ENCODE data around the gene TANC1. TPM values are rescaled to one million over a fixed set of nuclear protein-coding genes. Genes with fewer than 3 reads are reported as not detected.

TANC1 gene
- total RNA-seq, 3 donors from 2014 or later = 0.33 to 0.40 (median 0.34) TPM

DNA sequence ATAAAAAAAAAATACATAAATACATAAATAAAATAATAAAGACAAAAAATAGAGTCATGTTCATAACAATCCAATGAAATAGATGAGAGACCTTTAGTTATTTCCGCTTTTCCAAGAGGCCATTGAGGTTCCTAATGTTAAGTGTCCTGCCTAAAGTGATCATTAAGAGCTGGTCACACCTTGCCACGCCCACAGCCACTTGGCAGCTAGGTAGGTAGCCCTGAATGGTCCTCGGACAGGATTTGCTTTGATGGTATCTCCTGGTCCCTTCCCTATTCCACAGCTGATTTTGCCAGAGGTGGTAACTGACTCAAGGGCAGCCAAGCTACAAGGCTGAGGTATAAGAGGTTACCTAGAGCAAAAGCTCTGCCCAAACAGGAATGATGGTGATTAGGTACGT lies 24.5 kb upstream of the TANC1 start:
- no peaks in the 10 kb centered on the region for H3K9me3 Mint-ChIP-seq
- no peak for DNase-seq
- ATAC-seq = no peak
- no peaks in the 10 kb centered on the region for H3K36me3 Mint-ChIP-seq (ENCODE audit: insufficient read depth)
- no peak overlapping the region for H3K4me3 Mint-ChIP-seq
- no peaks in the 10 kb centered on the region for H3K4me1 Mint-ChIP-seq (ENCODE audit: low read depth)
- no peaks in the 10 kb centered on the region for H3K27me3 Mint-ChIP-seq (ENCODE audit: low read depth)

DNA sequence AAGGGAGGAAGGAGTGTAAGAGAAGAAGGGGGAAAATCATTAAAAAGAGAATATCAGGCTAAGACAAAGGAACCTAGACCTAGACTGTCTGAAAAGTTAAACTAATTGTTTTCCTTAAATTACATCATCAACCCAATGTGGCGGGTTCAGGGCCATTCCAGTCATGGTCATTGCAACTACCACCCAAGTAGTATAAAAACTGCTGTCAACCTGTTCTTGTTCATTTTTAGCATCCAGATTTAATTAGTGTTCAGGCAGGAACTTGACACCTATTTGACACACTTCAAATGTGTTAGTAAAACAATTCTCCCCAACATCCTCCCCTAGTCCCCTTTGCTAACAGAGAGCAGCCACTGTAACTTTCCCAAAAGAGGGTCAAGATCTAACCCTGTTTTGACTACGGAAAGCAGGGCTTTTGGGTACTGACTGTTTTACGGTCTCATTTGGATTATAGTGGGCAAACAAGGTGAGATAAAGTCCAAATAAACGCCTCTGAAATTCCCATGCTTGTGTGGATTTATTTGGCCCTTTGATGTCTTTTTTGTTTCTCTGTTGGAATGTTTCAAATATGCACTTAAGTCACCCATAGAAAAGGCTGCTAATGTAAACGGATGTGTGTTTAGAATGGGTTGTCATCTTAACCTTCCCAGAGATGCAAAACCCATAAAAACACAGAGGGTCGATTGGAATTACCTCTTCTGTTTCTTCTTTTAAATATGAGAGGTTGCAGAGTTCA lies 19.3 kb upstream of the TANC1 start:
- no peaks in the 10 kb centered on the region for H3K9me3 Mint-ChIP-seq
- no peaks in the 10 kb centered on the region for H3K36me3 Mint-ChIP-seq (ENCODE audit: insufficient read depth)
- DNase-seq (no peak), ATAC-seq (no peak)
- peaks cover 4% of the 10 kb centered on the region for H3K4me1 Mint-ChIP-seq (ENCODE audit: low read depth)
- H3K4me3 Mint-ChIP-seq = no peak overlapping the region
- no peaks in the 10 kb centered on the region for H3K27me3 Mint-ChIP-seq (ENCODE audit: low read depth)

DNA sequence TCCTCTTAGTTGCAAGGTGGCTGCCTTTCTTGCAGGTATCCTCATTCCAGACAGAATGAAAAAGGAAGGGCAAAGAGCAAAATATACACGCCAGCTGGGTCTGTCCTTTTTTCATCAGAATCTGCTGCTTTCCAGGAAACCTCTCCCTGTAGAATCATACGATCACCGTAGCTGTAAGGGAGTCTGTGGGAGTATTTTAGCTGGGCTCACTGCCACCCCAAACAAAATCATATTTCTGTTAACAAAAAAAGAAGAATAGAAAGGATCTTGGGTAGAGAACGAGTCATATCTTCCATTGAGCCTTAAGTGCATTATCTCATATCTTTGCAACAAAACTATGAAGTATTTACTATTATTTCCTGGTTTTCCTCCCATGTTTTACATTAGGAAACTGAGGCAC lies 15.0 kb upstream of the TANC1 start:
- H3K4me1 Mint-ChIP-seq (ENCODE audit: low read depth) = peaks cover 4% of the 10 kb centered on the region
- no peak overlapping the region for H3K4me3 Mint-ChIP-seq
- no peaks in the 10 kb centered on the region for H3K36me3 Mint-ChIP-seq (ENCODE audit: insufficient read depth)
- ATAC-seq = no peak
- DNase-seq = no peak
- H3K9me3 Mint-ChIP-seq = no peaks in the 10 kb centered on the region
- no peaks in the 10 kb centered on the region for H3K27me3 Mint-ChIP-seq (ENCODE audit: low read depth)

DNA sequence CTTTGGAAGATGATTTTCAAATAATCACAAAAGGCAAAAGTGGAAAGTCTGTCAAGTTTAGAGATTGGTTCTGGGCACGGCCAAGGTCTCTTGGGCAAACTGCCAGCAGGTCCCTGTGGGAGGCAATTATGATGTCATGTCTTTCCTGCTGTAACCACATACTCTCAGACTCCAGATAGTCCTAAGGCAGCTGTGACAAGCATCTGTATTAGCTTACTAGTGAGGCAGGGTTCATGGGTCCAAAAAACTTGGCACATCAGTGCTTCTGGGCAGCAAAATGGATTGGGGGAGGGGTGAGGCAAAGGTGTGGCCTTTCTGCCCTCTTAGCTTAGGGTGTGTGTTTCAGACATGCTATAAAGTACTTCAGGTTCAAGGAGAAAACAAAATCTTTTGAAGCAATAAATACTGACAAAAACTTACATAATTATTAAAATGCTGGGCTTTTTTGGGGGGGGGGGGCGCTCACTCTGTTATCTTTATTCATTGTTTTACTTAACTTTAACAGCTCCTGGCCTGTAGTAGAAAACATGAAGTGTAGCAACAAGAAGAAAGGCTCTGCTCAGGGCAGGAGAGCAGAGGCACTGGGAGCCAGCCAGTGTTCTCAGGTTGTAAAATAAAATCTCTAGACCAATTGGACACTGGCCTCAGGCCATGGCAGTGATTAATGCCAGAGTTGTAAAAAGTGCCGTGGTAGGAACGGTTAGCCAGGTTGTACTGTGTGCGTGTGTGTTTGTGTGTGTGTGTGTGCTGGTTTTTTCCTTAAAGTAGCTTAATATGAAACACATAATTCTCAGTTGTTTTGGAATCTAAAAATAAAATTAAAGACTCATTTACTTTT lies 14.3 kb upstream of the TANC1 start:
- Mint-ChIP-seq H3K27me3 (ENCODE audit: low read depth) (no peaks in the 10 kb centered on the region), H3K36me3 (ENCODE audit: insufficient read depth) (no peaks in the 10 kb centered on the region), H3K9me3 (no peaks in the 10 kb centered on the region), H3K4me1 (ENCODE audit: low read depth) (peaks cover 4% of the 10 kb centered on the region), H3K4me3 (no peak overlapping the region)
- ATAC-seq (peak; percentile 30 to 38), DNase-seq (peak; percentile 5)

DNA sequence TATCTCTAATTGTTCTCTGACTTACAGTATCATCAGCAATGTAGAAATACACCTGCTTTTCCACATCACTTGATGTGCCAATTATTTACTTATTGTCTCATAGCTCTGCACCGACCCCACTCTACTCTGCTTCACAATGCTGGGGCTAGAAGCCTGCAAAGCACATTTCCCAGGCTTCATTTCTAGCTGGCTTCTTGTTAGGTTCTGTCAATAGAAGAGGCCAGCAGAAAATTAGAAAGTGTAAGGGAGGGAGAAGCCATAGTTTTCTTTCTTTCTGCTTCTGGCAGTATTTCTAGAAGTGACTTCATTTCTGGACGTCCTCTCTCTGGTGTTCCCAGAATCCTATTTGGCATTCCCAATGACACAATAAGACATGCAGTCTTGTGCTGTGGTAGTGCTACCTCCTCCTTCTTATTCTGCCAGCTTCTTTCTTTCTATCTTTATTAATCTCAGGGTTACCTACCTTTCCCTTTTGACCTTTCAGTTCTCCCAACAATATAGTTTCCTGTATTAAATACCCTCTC lies 12.5 kb upstream of the TANC1 start:
- ATAC-seq (no peak), DNase-seq (no peak)
- Mint-ChIP-seq H3K9me3 (no peaks in the 10 kb centered on the region), H3K4me1 (ENCODE audit: low read depth) (peaks cover 4% of the 10 kb centered on the region), H3K4me3 (no peak overlapping the region), H3K27me3 (ENCODE audit: low read depth) (no peaks in the 10 kb centered on the region), H3K36me3 (ENCODE audit: insufficient read depth) (no peaks in the 10 kb centered on the region)

DNA sequence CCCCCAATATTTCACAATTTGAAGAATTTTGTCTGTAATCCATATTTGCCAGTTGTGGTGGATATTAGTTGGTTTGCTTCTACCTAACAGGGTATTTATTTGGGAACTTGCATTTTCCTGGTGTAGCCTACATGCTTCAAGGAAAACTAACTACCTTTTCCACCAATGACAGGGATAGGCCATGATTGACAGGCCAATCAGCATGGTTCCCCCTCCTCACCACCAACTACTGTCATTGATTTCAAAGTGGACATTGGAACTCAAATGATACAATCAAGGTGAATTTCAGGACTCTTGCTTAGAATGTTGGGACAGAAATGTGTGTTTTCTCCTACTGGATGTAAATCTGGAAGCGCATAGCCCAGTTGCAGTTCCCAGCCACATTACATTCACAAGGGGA lies 10.1 kb upstream of the TANC1 start:
- ATAC-seq = no peak
- Mint-ChIP-seq H3K9me3 (no peaks in the 10 kb centered on the region), H3K36me3 (ENCODE audit: insufficient read depth) (no peaks in the 10 kb centered on the region), H3K4me1 (ENCODE audit: low read depth) (peaks cover 4% of the 10 kb centered on the region), H3K4me3 (no peak overlapping the region), H3K27me3 (ENCODE audit: low read depth) (peaks cover 3% of the 10 kb centered on the region)
- DNase-seq = no peak

DNA sequence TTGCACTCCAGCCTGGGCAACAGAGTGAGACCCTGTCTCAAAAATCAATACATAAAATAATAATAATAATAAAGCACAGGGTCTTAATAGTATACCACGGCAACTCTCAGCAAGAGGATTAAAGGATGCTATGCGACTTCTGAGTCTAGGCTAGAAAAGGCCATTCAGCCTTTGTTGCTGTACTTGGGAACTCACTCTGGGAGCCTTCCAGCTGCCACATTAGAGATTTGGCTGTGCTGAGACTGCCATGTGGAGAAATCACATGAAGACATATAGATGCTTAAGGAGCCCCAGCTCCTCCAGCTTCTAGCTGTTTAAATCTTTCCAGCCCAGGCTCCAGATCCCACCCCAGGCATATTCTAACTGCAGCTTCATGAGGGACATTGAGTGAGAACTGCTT lies 8.2 kb upstream of the TANC1 start:
- H3K4me1 Mint-ChIP-seq (ENCODE audit: low read depth) = no peaks in the 10 kb centered on the region
- H3K4me3 Mint-ChIP-seq = no peak overlapping the region
- no peak for DNase-seq

DNA sequence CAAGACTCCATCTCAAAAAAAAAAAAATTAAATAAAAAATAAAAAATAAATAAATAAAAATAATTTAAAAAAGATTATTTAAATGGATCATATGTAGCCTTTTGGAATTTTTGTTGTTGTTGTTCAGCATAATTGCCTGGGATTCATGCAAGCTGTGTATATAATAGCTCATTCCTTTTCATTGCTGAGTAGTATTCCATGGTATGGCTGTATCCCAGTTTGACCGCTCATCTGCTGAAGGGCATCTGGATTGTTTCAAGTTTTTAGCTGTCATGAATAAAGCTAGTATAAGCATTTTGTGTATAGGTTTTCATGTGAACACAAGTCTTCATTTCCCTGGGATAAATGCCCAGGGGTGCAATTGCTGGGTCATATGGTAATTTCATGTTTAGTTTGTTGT lies 6.4 kb upstream of the TANC1 start:
- DNase-seq (no peak), ATAC-seq (no peak)
- Mint-ChIP-seq H3K27me3 (ENCODE audit: low read depth) (peaks cover 8% of the 10 kb centered on the region), H3K9me3 (no peaks in the 10 kb centered on the region), H3K36me3 (ENCODE audit: insufficient read depth) (no peaks in the 10 kb centered on the region), H3K4me1 (ENCODE audit: low read depth) (no peaks in the 10 kb centered on the region), H3K4me3 (no peak overlapping the region)

More for the DNA sequence above, 8.2 kb upstream of the TANC1 start:
- peaks cover 3% of the 10 kb centered on the region for H3K27me3 Mint-ChIP-seq (ENCODE audit: low read depth)
- no peaks in the 10 kb centered on the region for H3K36me3 Mint-ChIP-seq (ENCODE audit: insufficient read depth)
- ATAC-seq = no peak
- H3K9me3 Mint-ChIP-seq = no peaks in the 10 kb centered on the region

DNA sequence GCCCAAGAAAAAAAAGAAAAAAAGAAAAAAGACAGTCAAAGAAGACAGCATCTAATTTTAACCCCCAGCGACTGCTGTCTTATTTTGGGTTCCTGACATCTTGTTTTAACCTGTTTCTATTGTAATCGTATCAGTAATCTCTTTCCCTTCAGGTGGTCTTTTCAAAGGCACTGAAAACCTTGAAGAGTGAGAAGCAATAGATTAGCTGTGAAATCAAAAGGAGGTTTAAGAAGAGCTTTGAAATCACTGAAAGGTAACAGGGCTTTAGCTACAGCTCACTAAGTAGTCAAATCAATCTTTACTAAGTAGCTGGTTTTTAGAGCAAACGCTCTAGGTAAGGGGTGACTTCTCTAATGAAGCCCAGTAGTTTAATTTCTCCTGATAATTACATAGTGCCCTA lies 5.4 kb upstream of the TANC1 start:
- no peak for ATAC-seq
- Mint-ChIP-seq H3K36me3 (ENCODE audit: insufficient read depth) (no peaks in the 10 kb centered on the region), H3K4me3 (no peak overlapping the region), H3K4me1 (ENCODE audit: low read depth) (peaks cover 2% of the 10 kb centered on the region), H3K9me3 (no peaks in the 10 kb centered on the region), H3K27me3 (ENCODE audit: low read depth) (peaks cover 17% of the 10 kb centered on the region)
- no peak for DNase-seq

DNA sequence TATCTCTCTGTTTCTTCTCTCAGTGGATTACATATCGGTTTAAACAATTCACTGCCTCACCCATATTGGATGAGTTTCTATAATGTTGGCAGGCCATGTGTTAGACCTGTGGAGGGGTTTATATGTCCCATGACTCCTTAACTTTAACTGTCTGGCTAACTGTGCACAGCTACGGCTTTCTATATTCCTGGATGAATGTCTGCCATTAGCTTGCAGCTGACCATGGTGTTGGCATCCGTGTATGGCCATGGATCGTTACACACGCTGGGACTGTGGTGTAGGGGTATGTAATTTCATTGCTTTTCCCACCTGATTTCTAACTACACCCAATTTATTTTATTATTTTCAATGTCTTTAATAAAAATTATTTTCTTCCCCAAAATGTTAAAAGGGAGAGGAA lies 3.3 kb upstream of the TANC1 start:
- no peak for DNase-seq
- peaks cover 13% of the 10 kb centered on the region for H3K4me1 Mint-ChIP-seq (ENCODE audit: low read depth)
- ATAC-seq = no peak
- no peaks in the 10 kb centered on the region for H3K9me3 Mint-ChIP-seq
- no peaks in the 10 kb centered on the region for H3K36me3 Mint-ChIP-seq (ENCODE audit: insufficient read depth)
- peaks cover 27% of the 10 kb centered on the region for H3K27me3 Mint-ChIP-seq (ENCODE audit: low read depth)
- no peak overlapping the region for H3K4me3 Mint-ChIP-seq

DNA sequence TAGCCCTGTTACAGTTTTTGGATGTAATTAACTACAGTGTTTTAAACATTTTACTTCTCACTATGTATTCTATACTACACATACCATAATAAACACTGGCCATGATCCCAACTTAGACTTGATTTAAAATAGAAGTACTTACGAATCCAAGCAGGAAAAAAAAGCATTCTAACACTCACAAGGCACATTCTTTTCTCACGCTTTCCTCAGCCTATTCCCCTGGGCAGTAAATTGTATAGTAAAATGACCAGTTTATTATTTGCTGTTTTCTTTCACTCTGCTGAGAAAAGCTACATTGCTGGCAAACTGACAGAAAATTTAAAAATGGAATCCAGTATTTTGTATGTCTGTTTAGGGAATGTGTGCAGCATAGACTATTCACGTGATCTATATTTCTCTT lies 2.8 kb upstream of the TANC1 start:
- Mint-ChIP-seq H3K36me3 (ENCODE audit: insufficient read depth) (no peaks in the 10 kb centered on the region), H3K27me3 (ENCODE audit: low read depth) (peaks cover 33% of the 10 kb centered on the region), H3K4me1 (ENCODE audit: low read depth) (peaks cover 17% of the 10 kb centered on the region), H3K9me3 (no peaks in the 10 kb centered on the region), H3K4me3 (no peak overlapping the region)
- DNase-seq (no peak), ATAC-seq (no peak)

DNA sequence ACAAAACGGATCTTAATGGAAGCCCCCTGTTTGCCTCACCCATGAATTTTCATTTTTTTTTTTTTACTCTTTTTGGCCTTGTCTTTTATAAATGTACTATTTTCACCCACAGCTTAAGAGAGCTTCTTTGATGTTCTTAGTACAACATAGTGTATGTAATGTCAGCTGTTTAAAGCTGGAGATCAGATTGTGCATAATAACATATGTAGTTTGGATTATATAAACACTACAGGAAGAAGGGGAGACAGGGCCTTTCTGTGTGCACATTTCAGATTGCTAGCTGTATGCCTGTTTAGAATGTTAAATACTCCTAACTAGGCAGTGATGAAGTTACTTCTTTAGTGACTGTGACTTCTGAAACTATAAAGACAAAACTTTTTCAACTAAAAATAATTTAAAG lies 2.1 kb upstream of the TANC1 start:
- DNase-seq (no peak), ATAC-seq (no peak)
- Mint-ChIP-seq H3K27me3 (ENCODE audit: low read depth) (peaks cover 38% of the 10 kb centered on the region), H3K4me3 (no peak overlapping the region), H3K9me3 (no peaks in the 10 kb centered on the region), H3K36me3 (ENCODE audit: insufficient read depth) (no peaks in the 10 kb centered on the region), H3K4me1 (ENCODE audit: low read depth) (peaks cover 17% of the 10 kb centered on the region)

DNA sequence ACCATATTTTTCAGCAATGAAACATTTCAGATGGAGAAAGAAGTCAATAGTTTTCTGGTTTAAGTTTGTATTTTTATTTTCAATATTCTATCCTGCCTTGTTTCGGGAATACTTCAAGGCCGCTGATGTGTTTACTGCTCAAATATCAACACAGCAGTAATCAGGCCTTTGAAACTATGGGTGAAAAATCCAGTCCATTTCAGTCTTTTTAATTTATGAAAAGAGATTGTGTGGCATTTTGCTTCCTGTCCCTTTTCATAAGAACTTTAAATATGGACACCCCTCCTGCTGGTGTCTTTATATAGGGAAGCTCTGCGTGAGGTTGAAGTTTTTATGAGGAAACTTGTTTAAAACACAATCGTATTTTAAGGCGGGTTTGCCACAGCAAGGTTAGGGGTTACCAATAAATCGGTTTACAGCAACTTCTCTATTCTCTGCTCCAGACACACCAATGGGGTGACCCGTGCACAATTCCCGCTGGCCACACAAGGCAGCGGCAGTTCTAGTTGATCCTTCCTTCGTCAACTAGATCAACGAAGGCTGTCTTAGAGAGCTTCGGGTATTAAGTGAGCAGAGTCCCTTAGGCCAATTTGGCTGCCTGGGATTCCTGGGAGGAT lies 1.2 kb upstream of the TANC1 start:
- Mint-ChIP-seq H3K4me1 (ENCODE audit: low read depth) (peaks cover 17% of the 10 kb centered on the region), H3K9me3 (no peaks in the 10 kb centered on the region), H3K27me3 (ENCODE audit: low read depth) (peaks cover 42% of the 10 kb centered on the region), H3K36me3 (ENCODE audit: insufficient read depth) (no peaks in the 10 kb centered on the region), H3K4me3 (no peak overlapping the region)
- ATAC-seq = no peak
- DNase-seq = no peak

DNA sequence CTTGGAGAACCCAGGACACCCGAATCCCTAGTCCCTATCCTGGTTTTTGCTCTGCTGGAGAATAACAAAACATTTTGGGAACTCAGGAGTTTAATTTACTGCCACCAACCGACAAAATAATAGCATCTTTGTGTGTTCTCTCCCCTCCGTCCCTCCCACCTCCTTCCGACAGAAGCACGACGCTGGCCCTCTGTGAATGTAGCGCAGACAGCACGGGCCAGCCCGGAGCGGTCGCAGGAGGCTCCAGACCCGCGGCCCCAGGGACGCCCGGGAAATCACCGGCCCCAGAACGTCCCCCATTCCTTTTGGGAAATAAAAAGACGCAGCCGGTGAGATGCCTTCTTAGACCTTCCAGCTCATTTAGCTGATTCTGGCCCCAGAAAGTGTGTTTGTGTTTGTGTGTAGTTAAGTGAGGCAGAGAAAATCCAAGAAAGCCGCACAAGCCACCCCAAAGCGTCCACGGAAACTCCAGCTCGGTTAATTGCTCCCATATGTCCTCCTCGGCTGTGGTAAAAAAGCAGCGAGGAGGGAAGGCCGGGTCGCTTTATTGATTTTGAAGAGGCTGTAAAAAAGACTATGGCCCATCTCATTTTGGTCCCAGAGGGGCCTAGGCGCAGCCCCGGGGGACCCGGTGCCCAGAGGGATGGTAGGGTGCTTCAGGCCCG lies 577 bp upstream of the TANC1 start:
- peaks cover 42% of the 10 kb centered on the region for H3K27me3 Mint-ChIP-seq (ENCODE audit: low read depth)
- peaks cover 17% of the 10 kb centered on the region for H3K4me1 Mint-ChIP-seq (ENCODE audit: low read depth)
- peak overlapping the region; percentile 43 for H3K4me3 Mint-ChIP-seq
- ATAC-seq (no peak), DNase-seq (no peak)
- H3K9me3 Mint-ChIP-seq = no peaks in the 10 kb centered on the region
- H3K36me3 Mint-ChIP-seq (ENCODE audit: insufficient read depth) = no peaks in the 10 kb centered on the region
